ENCODE measurements around the gene EDDM13.

Gene EDDM13

GRCh38 chr19:56356944-56357343, 84.4 kb downstream of the EDDM13 start:
- H3K4me3 ChIP-seq (ENCODE audit: low read depth, low read length), result no peak overlapping the region
- no peak for TF ChIP-seq CTCF (IDR thresholded peaks at IDR 0.05; ENCODE audit: insufficient read depth, low read length, missing control alignments)
- CTCF ChIA-PET, result no interaction called here
- POLR2A ChIA-PET, result no interaction called here
- DNase-seq (ENCODE audit: low read depth, low spot score), result no peak

Measured in AG04449 (cell line).